MCF 10A (cell line): Measurements from ENCODE around the gene LRRC27. TPM values are rescaled to one million over a fixed set of nuclear protein-coding genes. Genes with fewer than 3 reads are reported as not detected.

Source experiments
- BruUV-seq: library from RNA; stranded (reverse); fragments of 400-500 nt; replicated peaks from 2 replicates; lab custom pipeline; 2021; lab: Mats Ljungman, UMichigan
- CTCF ChIA-PET: fragments of 300-600 bp; sonication (Branson Sonifier 250); formaldehyde crosslinking; extraction: SDS; loops from one replicate; lab custom pipeline; 2021; ENCODE audit warnings: antibody characterized with exemption, inconsistent platforms; lab: Yijun Ruan, JAX
- POLR2A ChIA-PET: fragments of 300-600, 350-650 bp; sonication (Branson Sonifier 250); formaldehyde crosslinking; extraction: SDS; loops from one replicate; lab custom pipeline; 2020; ENCODE audit warnings: antibody characterized with exemption, inconsistent platforms; lab: Yijun Ruan, JAX
- DNase-seq: peaks from one replicate; pipeline ENCODE4 v3.0.0-alpha.2; 2018; ENCODE audit not compliant: unreplicated experiment
- H3K27ac Mint-ChIP-seq: one replicate; pipeline ENCODE4 v1.8.0; 2022; ENCODE audit warnings: mild to moderate bottlenecking, low read depth, mixed read lengths; ENCODE audit not compliant: unreplicated experiment
- H3K27me3 Mint-ChIP-seq: one replicate; pipeline ENCODE4 v1.8.0; 2022; ENCODE audit warnings: mixed read lengths; ENCODE audit not compliant: insufficient read depth, unreplicated experiment
- H3K36me3 Mint-ChIP-seq: one replicate; pipeline ENCODE4 v1.8.0; 2022; ENCODE audit warnings: mild to moderate bottlenecking, moderate library complexity, mixed read lengths; ENCODE audit not compliant: insufficient read depth, unreplicated experiment
- H3K4me1 Mint-ChIP-seq: one replicate; pipeline ENCODE4 v1.8.0; 2022; ENCODE audit warnings: mixed read lengths; ENCODE audit not compliant: insufficient read depth, unreplicated experiment
- H3K4me3 Mint-ChIP-seq: one replicate; pipeline ENCODE4 v1.8.0; 2022; ENCODE audit warnings: mild to moderate bottlenecking, moderate library complexity, mixed read lengths; ENCODE audit not compliant: unreplicated experiment
- H3K9me3 Mint-ChIP-seq: one replicate; pipeline ENCODE4 v1.8.0; 2022; ENCODE audit warnings: mixed read lengths; ENCODE audit not compliant: unreplicated experiment
- intact Hi-C: fragments of 100-400 bp; cut with micrococcal nuclease; formaldehyde crosslinking; loops from 2 replicates; pipeline ENCODE4 v1.14.1; 2022
- total RNA-seq: library from RNA; stranded (reverse); gene quantifications from 2 replicates; pipeline ENCODE4 v1.2.3, GENCODE V29; 2022
- TF ChIP-seq, protein P1 (sequence below): fragments of 200-600 bp; IDR thresholded peaks from one replicate; pipeline ENCODE4 v1.8.0; 2022; ENCODE audit warnings: antibody characterized with exemption, mild to moderate bottlenecking; ENCODE audit not compliant: unreplicated experiment

Gene LRRC27
- total RNA-seq, 1 experiment from 2014 or later: 9.1 TPM

DNA sequence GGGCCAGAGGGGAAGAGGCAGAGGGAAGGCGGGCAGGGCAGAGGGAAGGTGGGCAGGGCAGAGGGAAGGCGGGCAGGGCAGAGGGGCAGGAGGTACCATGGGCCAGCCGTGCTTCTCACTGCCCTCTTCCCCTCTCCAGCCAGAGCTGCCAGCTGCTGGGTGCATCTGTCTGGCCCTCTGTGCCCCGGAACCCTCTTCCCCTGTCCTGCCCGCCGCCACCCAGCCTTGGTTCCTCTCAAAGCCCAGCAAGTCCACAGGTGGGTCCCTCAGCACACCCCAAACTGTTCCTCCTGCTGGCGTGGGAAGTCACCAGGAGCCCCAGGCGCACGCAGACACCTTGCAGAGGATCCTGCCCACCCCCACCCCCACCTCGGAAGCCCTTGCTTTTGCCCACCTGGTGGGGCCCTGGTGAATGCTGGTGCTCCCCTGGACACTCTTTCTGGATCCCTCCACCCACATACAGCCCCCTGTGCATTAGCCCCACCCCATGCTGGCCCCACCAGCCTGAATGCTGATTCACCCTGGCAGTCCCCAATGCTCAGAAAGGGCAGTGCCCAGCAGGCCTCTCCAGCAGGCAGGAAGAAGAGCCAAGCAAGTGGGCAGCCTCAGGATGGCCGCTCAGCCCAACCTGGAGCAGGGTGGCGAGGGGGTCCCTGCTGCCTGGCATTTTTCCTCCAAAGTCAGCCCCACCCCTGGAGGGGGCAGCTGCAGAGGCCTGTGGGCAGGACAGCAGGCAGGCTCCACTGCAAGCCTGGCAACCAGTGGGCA lies 63.1 kb downstream of the LRRC27 start:
- Mint-ChIP-seq H3K27ac (no peak overlapping the region), H3K4me3 (no peak overlapping the region), H3K36me3 (no peaks in the 10 kb centered on the region), H3K9me3 (peaks cover 12% of the 10 kb centered on the region), H3K4me1 (peaks cover 11% of the 10 kb centered on the region), H3K27me3 (no peaks in the 10 kb centered on the region)
- intact Hi-C loops: no loop called here
- TF ChIP-seq, protein P1, sequence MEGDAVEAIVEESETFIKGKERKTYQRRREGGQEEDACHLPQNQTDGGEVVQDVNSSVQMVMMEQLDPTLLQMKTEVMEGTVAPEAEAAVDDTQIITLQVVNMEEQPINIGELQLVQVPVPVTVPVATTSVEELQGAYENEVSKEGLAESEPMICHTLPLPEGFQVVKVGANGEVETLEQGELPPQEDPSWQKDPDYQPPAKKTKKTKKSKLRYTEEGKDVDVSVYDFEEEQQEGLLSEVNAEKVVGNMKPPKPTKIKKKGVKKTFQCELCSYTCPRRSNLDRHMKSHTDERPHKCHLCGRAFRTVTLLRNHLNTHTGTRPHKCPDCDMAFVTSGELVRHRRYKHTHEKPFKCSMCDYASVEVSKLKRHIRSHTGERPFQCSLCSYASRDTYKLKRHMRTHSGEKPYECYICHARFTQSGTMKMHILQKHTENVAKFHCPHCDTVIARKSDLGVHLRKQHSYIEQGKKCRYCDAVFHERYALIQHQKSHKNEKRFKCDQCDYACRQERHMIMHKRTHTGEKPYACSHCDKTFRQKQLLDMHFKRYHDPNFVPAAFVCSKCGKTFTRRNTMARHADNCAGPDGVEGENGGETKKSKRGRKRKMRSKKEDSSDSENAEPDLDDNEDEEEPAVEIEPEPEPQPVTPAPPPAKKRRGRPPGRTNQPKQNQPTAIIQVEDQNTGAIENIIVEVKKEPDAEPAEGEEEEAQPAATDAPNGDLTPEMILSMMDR: no peak
- BruUV-seq: no TSS peak
- no peak for DNase-seq
- CTCF ChIA-PET: no interaction called here
- POLR2A ChIA-PET: no interaction called here

DNA sequence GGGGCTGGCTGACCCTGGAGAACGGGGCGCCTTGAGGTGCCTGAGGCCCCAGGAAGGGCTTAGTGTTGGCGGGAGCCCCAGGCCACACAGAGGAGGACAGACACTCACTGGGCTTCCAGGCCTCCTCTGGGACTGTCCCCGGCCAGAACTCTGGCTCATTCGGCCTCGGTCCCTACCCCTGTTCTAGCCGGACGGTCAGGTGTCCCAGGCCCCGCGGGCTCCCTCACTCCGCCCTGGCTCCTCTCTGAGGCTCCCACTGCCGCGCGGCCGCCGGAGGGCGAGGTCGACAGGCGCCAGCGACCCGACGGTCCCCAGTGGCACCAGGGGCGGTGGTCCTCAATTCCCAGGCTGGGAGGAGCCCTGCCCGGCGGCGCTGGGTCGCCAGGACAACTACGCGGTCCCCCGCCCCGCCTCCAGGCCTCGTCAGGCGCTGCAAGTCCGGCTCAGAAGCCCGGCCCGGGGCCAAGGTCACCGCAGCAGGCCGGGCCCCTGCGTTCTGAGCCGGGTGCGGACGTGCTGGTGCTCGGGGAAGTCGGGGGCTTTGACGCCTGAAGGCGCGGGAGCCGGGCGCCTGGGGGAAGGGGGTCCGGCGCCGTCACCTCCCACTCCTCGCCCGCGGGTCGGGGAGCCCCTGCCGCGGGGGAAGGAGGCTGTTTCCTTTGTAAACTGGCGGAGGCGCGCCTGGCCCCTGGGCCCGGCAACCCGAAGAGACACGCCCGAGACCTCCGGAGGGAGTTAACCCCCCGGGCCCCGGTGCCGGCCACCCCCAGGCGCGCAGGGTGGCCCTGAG lies 63.9 kb downstream of the LRRC27 start:
- Mint-ChIP-seq H3K27ac (no peak overlapping the region), H3K27me3 (no peaks in the 10 kb centered on the region), H3K4me3 (no peak overlapping the region), H3K9me3 (peaks cover 12% of the 10 kb centered on the region), H3K36me3 (no peaks in the 10 kb centered on the region), H3K4me1 (peaks cover 11% of the 10 kb centered on the region)
- TF ChIP-seq, protein P1: no peak
- ChIA-PET CTCF (no interaction called here), POLR2A (no interaction called here)
- BruUV-seq: TSS peak; percentile 19
- DNase-seq: no peak
- intact Hi-C loops: no loop called here

DNA sequence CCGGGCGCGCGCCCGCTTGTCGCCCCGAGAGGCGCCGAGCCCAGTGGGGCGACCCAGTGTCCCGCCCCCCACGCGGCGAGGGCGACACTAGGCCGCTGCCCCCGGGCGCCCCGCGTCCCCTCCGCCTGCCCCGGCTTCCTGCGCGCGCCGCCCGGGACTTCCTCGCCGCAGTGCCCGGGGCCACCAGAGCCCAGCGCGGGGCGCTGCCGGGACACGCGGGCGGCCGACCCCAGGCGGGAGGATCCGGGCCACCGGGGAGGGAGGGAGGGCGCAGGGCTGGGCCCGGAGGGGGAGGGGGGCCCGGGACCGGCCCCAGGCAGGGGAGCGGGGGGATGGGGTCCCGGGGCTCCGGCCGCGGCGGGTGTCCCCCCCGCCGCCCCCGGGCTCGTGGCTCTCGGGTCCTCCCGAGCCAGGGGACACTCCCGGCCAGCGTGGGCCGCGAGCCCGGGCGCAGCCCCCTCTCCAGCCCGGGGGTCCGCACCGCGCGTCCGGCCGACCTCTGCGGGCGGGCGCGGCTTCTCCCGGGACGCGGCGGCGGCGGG lies 64.6 kb downstream of the LRRC27 start:
- Mint-ChIP-seq H3K36me3 (no peaks in the 10 kb centered on the region), H3K27ac (no peak overlapping the region), H3K4me3 (peak overlapping the region; percentile 81), H3K27me3 (no peaks in the 10 kb centered on the region), H3K9me3 (peaks cover 12% of the 10 kb centered on the region), H3K4me1 (peaks cover 11% of the 10 kb centered on the region)
- TF ChIP-seq, protein P1: peak; percentile 21
- ChIA-PET POLR2A (interaction anchor here (0.6 to 2.6 kb wide), 4 partner anchors 22 to 51 kb away, joined by 3 to 17 read pairs (median 10); no protein-coding TSS in a partner anchor), CTCF (interaction anchor here (2.4 kb wide), 1 partner anchor 22 kb away, joined by 9 read pairs; no protein-coding TSS in a partner anchor)
- BruUV-seq: no TSS peak
- intact Hi-C loops: loop anchor here (1.0 kb wide), 1 partner anchor 50 kb away; no protein-coding TSS in a partner anchor
- peak; percentile 34 for DNase-seq
